SK-N-SH treated with all-trans-retinoic acid at 6 μM for 48 hours (cell line): ENCODE measurements around the gene CTNND2.

Experiments
- ATAC-seq: fragments of 200-7000 bp; cut with Tn5 transposase; 3 replicates; pipeline ENCODE4 v1.9.1; 2020; ENCODE audit warnings: mild to moderate bottlenecking, moderate library complexity
- CREB5 ChIP-seq: fragments of 250-450 bp; sonication (Bioruptor Pico); IDR thresholded peaks from 2 replicates; pipeline ENCODE4 v1.5.1; 2020; ENCODE audit warnings: low read depth, mild to moderate bottlenecking, moderate library complexity
- CSDC2 ChIP-seq: fragments of 250-450 bp; sonication (Bioruptor Pico); IDR thresholded peaks from 2 replicates; pipeline ENCODE4 v1.5.0; 2020; ENCODE audit warnings: mild to moderate bottlenecking, moderate library complexity
- CSRNP3 ChIP-seq: fragments of 250-450 bp; sonication (Bioruptor Pico); IDR thresholded peaks from 2 replicates; pipeline ENCODE4 v1.5.1; 2021; ENCODE audit warnings: mild to moderate bottlenecking, moderate library complexity
- ESRRG ChIP-seq: fragments of 250-450 bp; sonication (Bioruptor Pico); IDR thresholded peaks from 2 replicates; pipeline ENCODE4 v1.6.1; 2021; ENCODE audit warnings: mild to moderate bottlenecking
- GLIS3 ChIP-seq: fragments of 250-450 bp; sonication (Bioruptor Pico); IDR thresholded peaks from 2 replicates; pipeline ENCODE4 v1.5.0; 2020; ENCODE audit warnings: mild to moderate bottlenecking, moderate library complexity
- OSR1 ChIP-seq: fragments of 250-450 bp; sonication (Bioruptor Pico); IDR thresholded peaks from 2 replicates; pipeline ENCODE4 v1.8.0; 2022; ENCODE audit warnings: moderate library complexity, mild to moderate bottlenecking, inconsistent platforms
- POU6F1 ChIP-seq: fragments of 250-450 bp; sonication (Bioruptor Pico); IDR thresholded peaks from 2 replicates; pipeline ENCODE4 v1.8.0; 2021; ENCODE audit warnings: low read depth, mild to moderate bottlenecking, moderate library complexity, borderline replicate concordance
- PPARA ChIP-seq: fragments of 250-450 bp; sonication (Bioruptor Pico); IDR thresholded peaks from 2 replicates; pipeline ENCODE4 v1.5.0; 2020; ENCODE audit warnings: mild to moderate bottlenecking, borderline replicate concordance
- RARB ChIP-seq: fragments of 250-450 bp; sonication (Bioruptor Pico); IDR thresholded peaks from 2 replicates; pipeline ENCODE4 v1.8.0; 2021; ENCODE audit warnings: mild to moderate bottlenecking, moderate library complexity
- TCF4 ChIP-seq: fragments of 250-450 bp; sonication (Bioruptor Pico); IDR thresholded peaks from 2 replicates; pipeline ENCODE4 v1.8.0; 2021; ENCODE audit warnings: mild to moderate bottlenecking, moderate library complexity, borderline replicate concordance
- TOX ChIP-seq: fragments of 250-450 bp; sonication (Bioruptor Pico); IDR thresholded peaks from 2 replicates; pipeline ENCODE4 v1.8.0; 2021; ENCODE audit warnings: mild to moderate bottlenecking, moderate library complexity, borderline replicate concordance
- TSHZ2 ChIP-seq: fragments of 250-450 bp; sonication (Bioruptor Pico); IDR thresholded peaks from 2 replicates; pipeline ENCODE4 v1.5.0; 2020; ENCODE audit warnings: mild to moderate bottlenecking, moderate library complexity
- ZC3H10 ChIP-seq: fragments of 250-450 bp; sonication (Bioruptor Pico); IDR thresholded peaks from 2 replicates; pipeline ENCODE4 v1.5.1; 2021; ENCODE audit warnings: mild to moderate bottlenecking, moderate library complexity
- ZFP3 ChIP-seq: fragments of 250-450 bp; sonication (Bioruptor Pico); IDR thresholded peaks from 2 replicates; pipeline ENCODE4 v1.5.0; 2020; ENCODE audit warnings: mild to moderate bottlenecking, moderate library complexity
- ZNF565 ChIP-seq: fragments of 450-650 bp; formaldehyde crosslinking; conservative IDR thresholded peaks from 2 replicates; pipeline ENCODE4 v1.5.0; 2020; ENCODE audit warnings: low read depth, mild to moderate bottlenecking, moderate library complexity
- ZNF70 ChIP-seq: fragments of 450-650 bp; formaldehyde crosslinking; IDR thresholded peaks from 2 replicates; pipeline ENCODE4 v1.5.0; 2020; ENCODE audit warnings: mild to moderate bottlenecking, moderate library complexity
- ZNF8 ChIP-seq: fragments of 450-650 bp; formaldehyde crosslinking; IDR thresholded peaks from 2 replicates; pipeline ENCODE4 v1.5.0; 2020; ENCODE audit warnings: mild to moderate bottlenecking, moderate library complexity

The CTNND2 gene

DNA sequence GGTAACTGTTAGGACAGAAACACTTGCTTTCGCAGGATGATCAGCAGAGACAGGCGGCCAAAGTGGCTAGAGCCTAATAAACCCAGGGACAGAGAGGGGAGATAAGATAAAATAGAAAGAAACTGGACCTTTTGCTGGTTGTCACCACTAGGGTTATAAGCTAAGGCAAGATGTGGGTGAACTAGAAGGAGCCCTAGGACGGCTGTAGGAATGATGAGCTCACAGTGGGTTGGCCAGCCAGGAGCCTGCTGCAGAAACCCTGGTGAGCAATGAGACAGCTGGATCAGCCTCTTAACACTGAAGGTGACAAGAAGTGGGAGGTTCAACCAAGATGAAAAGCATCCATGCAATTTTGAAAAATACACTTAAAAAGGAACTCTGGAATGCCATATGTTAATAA is 13.5 kb downstream of the CTNND2 start:
- no peak for ATAC-seq
- TF ChIP-seq TOX (CRISPR knock-in tag), result no peak
- no peak for TF ChIP-seq ZNF70 (CRISPR knock-in tag)
- TF ChIP-seq TSHZ2, result no peak
- no peak for TF ChIP-seq ESRRG (CRISPR knock-in tag)
- TF ChIP-seq, all 23 proteins: peak for 0

DNA sequence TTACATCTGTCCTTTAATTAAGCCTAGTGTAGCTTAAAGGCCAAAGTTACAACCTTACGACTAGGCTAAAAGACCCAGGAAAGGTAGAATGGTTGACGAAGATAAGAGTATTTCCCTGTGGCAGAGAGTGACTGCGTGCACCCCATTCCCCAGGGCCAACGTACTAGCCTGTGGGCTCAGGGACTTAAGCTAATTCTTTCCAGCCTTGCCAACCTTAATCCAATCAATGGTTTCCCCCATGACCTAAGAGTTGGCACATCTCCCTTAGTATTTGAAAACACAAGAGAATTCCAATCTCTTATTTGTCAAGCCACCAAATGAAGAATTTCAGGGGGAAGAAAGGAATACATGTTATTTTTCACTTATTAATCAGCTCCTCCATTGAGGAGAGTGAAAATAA is 16.0 kb downstream of the CTNND2 start:
- no peak for ATAC-seq
- TF ChIP-seq CREB5 (CRISPR knock-in tag) (no peak), GLIS3 (CRISPR knock-in tag) (no peak), OSR1 (CRISPR knock-in tag) (no peak), ZFP3 (CRISPR knock-in tag) (no peak), ESRRG (CRISPR knock-in tag) (no peak)

GRCh38 chr5:11878814-11879213 is 25.4 kb downstream of the CTNND2 start:
- TF ChIP-seq ZNF8, result no peak
- TF ChIP-seq CSRNP3 (CRISPR knock-in tag), result no peak
- TF ChIP-seq GLIS3 (CRISPR knock-in tag), result no peak
- no peak for TF ChIP-seq ZC3H10
- TF ChIP-seq CSDC2 (CRISPR knock-in tag), result no peak
- no peak for TF ChIP-seq ZNF565 (CRISPR knock-in tag)
- TF ChIP-seq TOX (CRISPR knock-in tag), result no peak
- no peak for TF ChIP-seq POU6F1 (CRISPR knock-in tag)
- no peak for TF ChIP-seq TSHZ2
- no peak for TF ChIP-seq ZNF70 (CRISPR knock-in tag)
- no peak for TF ChIP-seq TCF4 (CRISPR knock-in tag)
- TF ChIP-seq ESRRG (CRISPR knock-in tag), result no peak
- no peak for TF ChIP-seq PPARA (CRISPR knock-in tag)
- TF ChIP-seq CREB5 (CRISPR knock-in tag), result no peak
- no peak for TF ChIP-seq RARB
- ATAC-seq, result no peak
